Sigmoid colon (tissue), 4 donors: Measurements from ENCODE around the gene TOP1.

Source experiments
- CTCF ChIP-seq, 4 experiments: fragments of 450-650 bp in 3 of 4; fragments of 200-600 bp in 1 of 4; IDR thresholded peaks; one replicate each; pipeline ENCODE4 v1.5.1; 2016 to 2019; ENCODE audit warnings: antibody characterized with exemption in 4 of 4, mild to moderate bottlenecking in 3 of 4, moderate library complexity in 2 of 4
- EP300 ChIP-seq, 4 donors: sonication (generic); formaldehyde crosslinking; IDR thresholded peaks; one replicate each; pipeline ENCODE4 v1.6.1; 2017; ENCODE audit warnings: antibody characterized with exemption in 4 of 4
- POLR2A ChIP-seq, 2 donors: fragments of 450-650 bp; IDR thresholded peaks; one replicate each; pipeline ENCODE4 v1.6.1; 2016; ENCODE audit warnings: antibody characterized with exemption in 2 of 2, mild to moderate bottlenecking in 2 of 2, moderate library complexity in 2 of 2

- TF ChIP-seq CTCF (IDR thresholded peaks at IDR 0.05) (no peak), POLR2A (IDR thresholded peaks at IDR 0.05) (no peak), EP300 (IDR thresholded peaks at IDR 0.05) (no peak)
These were observed 133.3 kb downstream of the TOP1 start for GRCh38 chr20:41161886-41162285.
